Right lobe of liver (tissue), 4 donors: ENCODE results near the gene CCM2.

Experiments used
- CTCF ChIP-seq, 4 donors: fragments of 200-600 bp in 3 of 4; fragments of 450-650 bp in 1 of 4; IDR thresholded peaks; one replicate each; pipeline versions ENCODE4 v1.5.1 to v1.8.0; 2016 to 2022; ENCODE audit warnings: antibody characterized with exemption in 4 of 4, mild to moderate bottlenecking in 2 of 4
- POLR2A ChIP-seq: fragments of 450-650 bp; IDR thresholded peaks from one replicate; pipeline ENCODE4 v1.6.1; 2017; ENCODE audit warnings: antibody characterized with exemption, mild to moderate bottlenecking
- donor health status: DM: no; HTN: no; CAD: no.
- donor health status: DM: no; HTN: no; CAD: no.
- donor health status: DM: no; HTN: yes; CAD: no.

DNA sequence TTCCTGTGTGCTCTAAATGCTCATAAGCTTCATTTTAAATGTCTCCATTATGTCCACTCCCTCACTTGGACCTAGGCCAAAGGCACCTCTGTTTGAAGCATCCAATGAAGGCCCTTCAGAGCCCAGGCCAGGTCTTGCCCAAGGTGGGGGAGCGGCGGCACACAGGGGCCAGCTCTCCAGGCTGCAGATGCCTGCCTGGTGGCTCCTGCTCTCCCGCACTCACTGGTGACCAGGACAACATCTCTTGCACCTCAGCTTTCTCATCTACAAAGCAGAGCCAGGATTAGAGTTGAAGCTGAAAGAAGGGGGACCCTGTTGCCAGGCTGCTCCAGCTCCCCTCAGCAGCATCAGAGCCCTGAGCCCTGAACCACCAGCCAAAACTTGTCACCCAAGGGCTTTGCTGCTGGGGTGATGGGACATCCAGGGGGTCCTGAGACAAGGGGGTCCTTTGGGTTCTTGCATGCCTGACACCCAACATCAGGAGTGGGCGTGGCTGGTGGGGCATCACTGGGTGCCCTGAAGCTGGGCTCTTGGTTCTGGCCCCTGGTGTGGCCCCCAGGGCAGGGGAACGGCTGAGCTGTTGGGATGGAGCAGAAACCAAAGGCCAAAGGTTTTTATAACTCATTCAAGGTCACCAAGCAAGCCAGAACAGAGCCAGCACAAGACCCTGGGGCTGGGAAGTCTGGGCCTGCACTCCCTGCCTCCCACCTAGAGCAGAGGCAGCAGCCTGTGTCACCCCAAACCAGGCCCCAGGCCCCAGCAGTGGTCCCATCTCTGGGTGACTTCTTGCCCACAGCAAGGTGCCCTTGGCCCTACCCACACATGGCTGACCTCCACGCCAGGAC is 87.5 kb downstream of the CCM2 start:
- no peak for TF ChIP-seq POLR2A
- no peak for TF ChIP-seq CTCF (IDR thresholded peaks at IDR 0.05)
